ENCODE results near the gene IL6R. TPM values are rescaled to one million over a fixed set of nuclear protein-coding genes. Genes with fewer than 3 reads are reported as not detected.
A peak's percentile ranks its signal among the peaks of the same experiment; 100 is the strongest.

IL6R gene
- total RNA-seq, 2 experiments from 2014 or later = 2.2 to 2.5 TPM

DNA sequence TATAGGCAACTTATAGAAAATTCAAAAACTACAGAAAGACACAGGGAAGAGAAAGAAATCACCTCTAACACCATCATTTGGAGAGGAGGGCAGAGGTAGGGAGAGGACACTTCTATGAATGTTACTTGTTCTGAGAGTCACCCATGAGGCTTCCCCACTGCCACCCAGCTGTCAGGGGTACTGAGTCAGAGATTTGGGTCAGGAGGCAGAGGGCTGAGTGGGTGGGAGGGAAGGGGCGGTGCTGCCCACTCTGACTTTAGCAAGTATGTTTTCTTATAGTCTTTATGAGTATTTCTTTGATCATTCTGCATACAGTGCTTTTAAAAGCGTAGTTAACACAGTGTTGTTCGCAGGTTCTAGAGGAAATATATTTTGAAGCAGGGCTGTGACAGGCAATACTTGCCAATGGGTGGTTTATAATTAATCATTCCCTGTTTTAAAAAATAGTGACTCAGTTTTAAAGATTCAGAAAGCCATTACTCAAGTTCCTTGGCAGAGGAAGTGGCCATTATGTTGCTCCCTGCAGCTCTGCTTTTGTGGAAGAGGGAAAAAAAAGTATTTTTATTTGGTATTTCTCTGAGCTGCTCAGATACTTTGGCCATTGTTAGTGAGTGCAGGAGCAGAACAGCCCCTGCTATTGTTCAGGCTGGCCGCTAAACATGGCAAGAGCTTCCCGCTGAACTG lies 18.3 kb downstream of the IL6R start:
- POLR2A ChIA-PET = interaction anchor here (1.6 to 1.7 kb wide), 2 partner anchors 9 to 20 kb away, joined by 3 to 9 read pairs; no protein-coding TSS in a partner anchor
- CTCF ChIA-PET = interaction anchor here (0.8 to 1.4 kb wide), 3 partner anchors 16 to 88 kb away, joined by 3 to 5 read pairs (median 3); no protein-coding TSS in a partner anchor
- intact Hi-C loops (cut with micrococcal nuclease) = no loop called here
- DNase-seq (peak; percentile 74), ATAC-seq (peak; percentile 64)
- no peaks in the 10 kb centered on the region for H3K9me3 Mint-ChIP-seq
- TF ChIP-seq, protein P1, sequence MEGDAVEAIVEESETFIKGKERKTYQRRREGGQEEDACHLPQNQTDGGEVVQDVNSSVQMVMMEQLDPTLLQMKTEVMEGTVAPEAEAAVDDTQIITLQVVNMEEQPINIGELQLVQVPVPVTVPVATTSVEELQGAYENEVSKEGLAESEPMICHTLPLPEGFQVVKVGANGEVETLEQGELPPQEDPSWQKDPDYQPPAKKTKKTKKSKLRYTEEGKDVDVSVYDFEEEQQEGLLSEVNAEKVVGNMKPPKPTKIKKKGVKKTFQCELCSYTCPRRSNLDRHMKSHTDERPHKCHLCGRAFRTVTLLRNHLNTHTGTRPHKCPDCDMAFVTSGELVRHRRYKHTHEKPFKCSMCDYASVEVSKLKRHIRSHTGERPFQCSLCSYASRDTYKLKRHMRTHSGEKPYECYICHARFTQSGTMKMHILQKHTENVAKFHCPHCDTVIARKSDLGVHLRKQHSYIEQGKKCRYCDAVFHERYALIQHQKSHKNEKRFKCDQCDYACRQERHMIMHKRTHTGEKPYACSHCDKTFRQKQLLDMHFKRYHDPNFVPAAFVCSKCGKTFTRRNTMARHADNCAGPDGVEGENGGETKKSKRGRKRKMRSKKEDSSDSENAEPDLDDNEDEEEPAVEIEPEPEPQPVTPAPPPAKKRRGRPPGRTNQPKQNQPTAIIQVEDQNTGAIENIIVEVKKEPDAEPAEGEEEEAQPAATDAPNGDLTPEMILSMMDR (IDR thresholded peaks at IDR 0.05) = no peak
- peak overlapping the region; percentile 42 for H3K27ac Mint-ChIP-seq
- H3K27me3 Mint-ChIP-seq = no peaks in the 10 kb centered on the region
- peaks cover 63% of the 10 kb centered on the region for H3K4me1 Mint-ChIP-seq (ENCODE audit: low read depth)
- H3K36me3 Mint-ChIP-seq (ENCODE audit: low read depth) = no peaks in the 10 kb centered on the region
- H3K4me3 Mint-ChIP-seq = no peak overlapping the region

- POLR2A ChIA-PET = interaction anchor here (1.1 to 1.7 kb wide), 3 partner anchors 9 to 21 kb away, joined by 3 to 9 read pairs (median 4); no protein-coding TSS in a partner anchor
- Mint-ChIP-seq H3K27me3 (no peaks in the 10 kb centered on the region), H3K36me3 (ENCODE audit: low read depth) (no peaks in the 10 kb centered on the region), H3K4me3 (no peak overlapping the region), H3K4me1 (ENCODE audit: low read depth) (peaks cover 58% of the 10 kb centered on the region), H3K9me3 (no peaks in the 10 kb centered on the region), H3K27ac (no peak overlapping the region)
- intact Hi-C loops (cut with micrococcal nuclease) = no loop called here
- CTCF ChIA-PET = interaction anchor here (0.8 to 1.4 kb wide), 2 partner anchors 21 to 89 kb away, joined by 3 to 5 read pairs; no protein-coding TSS in a partner anchor
- TF ChIP-seq, protein P1 (IDR thresholded peaks at IDR 0.05) = no peak
- DNase-seq (no peak), ATAC-seq (no peak)
Observed at GRCh38 chr1:154423988-154424326, 18.8 kb downstream of the IL6R start.

GRCh38 chr1:154425172-154425571 lies 20.0 kb downstream of the IL6R start:
- intact Hi-C loops (cut with micrococcal nuclease) = no loop called here
- ChIA-PET CTCF (no interaction called here), POLR2A (interaction anchor here (1.1 kb wide), 1 partner anchor 8 kb away, joined by 4 read pairs; no protein-coding TSS in a partner anchor)
- H3K9me3 Mint-ChIP-seq = no peaks in the 10 kb centered on the region
- H3K4me3 Mint-ChIP-seq = no peak overlapping the region
- H3K27ac Mint-ChIP-seq = no peak overlapping the region
- DNase-seq (no peak), ATAC-seq (no peak)
- peaks cover 45% of the 10 kb centered on the region for H3K4me1 Mint-ChIP-seq (ENCODE audit: low read depth)
- no peaks in the 10 kb centered on the region for H3K27me3 Mint-ChIP-seq
- TF ChIP-seq, protein P1 (IDR thresholded peaks at IDR 0.05) = no peak
- no peaks in the 10 kb centered on the region for H3K36me3 Mint-ChIP-seq (ENCODE audit: low read depth)

DNA sequence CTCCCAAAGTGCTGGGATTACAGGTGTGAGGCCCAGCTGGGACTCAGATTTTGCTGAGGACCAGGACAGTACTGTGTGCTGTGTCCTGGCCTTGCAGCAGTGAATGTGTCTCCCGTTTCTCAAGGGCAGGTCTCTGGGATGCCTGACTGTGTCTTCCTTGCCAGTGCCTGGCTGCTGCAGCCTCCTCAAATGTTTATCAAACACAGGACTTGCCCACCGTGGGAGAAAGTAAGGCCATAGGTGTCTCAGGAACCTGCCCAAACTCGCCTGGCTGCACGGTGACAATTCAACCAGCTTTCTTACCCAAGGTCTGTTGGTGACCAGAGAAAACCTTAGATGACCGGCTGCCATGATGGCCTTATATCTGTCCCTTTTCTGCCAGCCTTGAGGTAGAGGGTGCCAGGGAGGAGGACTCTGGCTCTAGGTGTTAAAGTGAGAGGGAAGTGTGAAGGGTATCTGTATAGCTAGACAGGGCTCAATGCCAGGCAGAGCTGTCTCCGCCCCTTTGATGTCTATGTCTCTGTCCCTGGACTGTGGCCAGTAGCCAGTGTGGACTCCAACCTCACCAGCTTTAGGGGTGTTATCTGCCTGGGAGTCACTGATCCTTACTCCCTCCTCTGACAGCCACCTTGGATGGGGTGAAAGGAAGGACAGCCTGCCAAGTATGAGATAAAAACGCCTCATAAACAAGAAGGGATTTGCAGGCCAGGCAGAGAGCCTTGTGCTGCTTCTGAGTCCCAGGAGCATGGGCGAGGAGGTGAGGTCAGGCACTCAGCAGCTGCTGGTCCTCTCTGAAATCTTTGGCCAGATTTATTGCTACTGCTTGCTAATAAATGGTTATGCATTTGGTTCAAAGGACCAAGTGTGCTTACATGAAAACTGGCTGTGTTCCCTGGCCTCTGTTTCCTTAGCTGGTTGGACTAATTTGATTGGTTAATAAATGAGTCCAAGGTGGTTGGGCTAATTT lies 22.3 kb downstream of the IL6R start:
- Mint-ChIP-seq H3K4me1 (ENCODE audit: low read depth) (peaks cover 43% of the 10 kb centered on the region), H3K9me3 (no peaks in the 10 kb centered on the region), H3K4me3 (no peak overlapping the region), H3K27ac (no peak overlapping the region), H3K27me3 (no peaks in the 10 kb centered on the region), H3K36me3 (ENCODE audit: low read depth) (peaks cover 3% of the 10 kb centered on the region)
- TF ChIP-seq, protein P1 (IDR thresholded peaks at IDR 0.05) = no peak
- POLR2A ChIA-PET = no interaction called here
- no peak for DNase-seq
- no peak for ATAC-seq
- intact Hi-C loops (cut with micrococcal nuclease) = no loop called here
- CTCF ChIA-PET = interaction anchor here (0.8 to 1.3 kb wide), 3 partner anchors 9 to 24 kb away, joined by 3 read pairs; no protein-coding TSS in a partner anchor
